Calu3 (cell line): Measurements from ENCODE around the gene ZBTB25. TPM values are rescaled to one million over a fixed set of nuclear protein-coding genes. Genes with fewer than 3 reads are reported as not detected.

ENCODE experiments used
- BruUV-seq: library from RNA; stranded (reverse); fragments of 400-500 nt; replicated peaks from 2 replicates; lab custom pipeline; 2021; lab: Mats Ljungman, UMichigan
- CTCF ChIA-PET: fragments of 300-600 bp; sonication (Branson Sonifier 250); formaldehyde crosslinking; loops from one replicate; lab custom pipeline; 2022; ENCODE audit warnings: antibody characterized with exemption; lab: Charles Lee
- DNase-seq: peaks from one replicate; pipeline ENCODE4 v3.0.0; 2022
- H3K27ac Mint-ChIP-seq: one replicate; pipeline ENCODE4 v1.8.0; 2022; ENCODE audit warnings: mixed read lengths; ENCODE audit not compliant: unreplicated experiment
- H3K27me3 Mint-ChIP-seq: one replicate; pipeline ENCODE4 v1.8.0; 2022; ENCODE audit warnings: mixed read lengths; ENCODE audit not compliant: unreplicated experiment
- H3K36me3 Mint-ChIP-seq: one replicate; pipeline ENCODE4 v1.8.0; 2022; ENCODE audit warnings: mild to moderate bottlenecking, moderate library complexity, mixed read lengths; ENCODE audit not compliant: insufficient read depth, unreplicated experiment
- H3K4me1 Mint-ChIP-seq: one replicate; pipeline ENCODE4 v1.8.0; 2022; ENCODE audit warnings: mild to moderate bottlenecking, low read depth, mixed read lengths; ENCODE audit not compliant: unreplicated experiment
- H3K4me3 Mint-ChIP-seq: one replicate; pipeline ENCODE4 v1.8.0; 2022; ENCODE audit warnings: mild to moderate bottlenecking, low read depth, moderate library complexity, mixed read lengths; ENCODE audit not compliant: unreplicated experiment
- H3K9me3 Mint-ChIP-seq: one replicate; pipeline ENCODE4 v1.8.0; 2022; ENCODE audit warnings: low read depth, mixed read lengths; ENCODE audit not compliant: unreplicated experiment
- intact Hi-C: fragments of 100-400 bp; cut with micrococcal nuclease; formaldehyde crosslinking; loops from one replicate; pipeline ENCODE4 v1.10.0; 2022; ENCODE audit not compliant: unreplicated experiment
- total RNA-seq: library from RNA; stranded (reverse); gene quantifications from 2 replicates; pipeline ENCODE4 v1.2.3, GENCODE V29; 2022
- TF ChIP-seq, protein P1 (sequence below): fragments of 200-600 bp; IDR thresholded peaks from one replicate; pipeline ENCODE4 v1.8.0; 2022; ENCODE audit warnings: antibody characterized with exemption; ENCODE audit not compliant: unreplicated experiment

The ZBTB25 gene
- total RNA-seq, 1 experiment from 2014 or later, result 11.3 TPM

DNA sequence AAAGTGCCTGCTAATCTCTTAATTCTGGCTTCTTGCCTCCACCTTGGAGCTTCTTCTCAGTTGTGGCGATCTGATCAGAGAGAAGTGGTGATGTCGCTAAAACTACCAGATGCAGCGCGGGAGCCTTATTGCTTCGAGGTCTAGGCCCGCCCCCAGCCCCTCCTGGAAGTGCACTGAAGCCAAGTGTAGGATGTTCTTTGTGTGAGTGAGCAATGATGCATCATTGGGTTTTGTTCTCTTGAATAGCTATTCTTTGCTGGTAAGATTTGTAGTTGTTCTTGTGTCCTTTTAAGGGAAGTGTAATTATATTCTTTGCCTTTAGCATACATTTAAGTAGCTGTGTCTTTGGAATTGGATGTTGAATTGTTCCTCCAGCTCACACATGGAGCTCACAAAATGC is 79.7 kb downstream of the ZBTB25 start:
- BruUV-seq, result no TSS peak
- Mint-ChIP-seq H3K27me3 (no peaks in the 10 kb centered on the region), H3K27ac (no peak overlapping the region), H3K4me3 (no peak overlapping the region), H3K4me1 (peaks cover 8% of the 10 kb centered on the region), H3K36me3 (peaks cover 30% of the 10 kb centered on the region), H3K9me3 (no peaks in the 10 kb centered on the region)
- TF ChIP-seq, protein P1, sequence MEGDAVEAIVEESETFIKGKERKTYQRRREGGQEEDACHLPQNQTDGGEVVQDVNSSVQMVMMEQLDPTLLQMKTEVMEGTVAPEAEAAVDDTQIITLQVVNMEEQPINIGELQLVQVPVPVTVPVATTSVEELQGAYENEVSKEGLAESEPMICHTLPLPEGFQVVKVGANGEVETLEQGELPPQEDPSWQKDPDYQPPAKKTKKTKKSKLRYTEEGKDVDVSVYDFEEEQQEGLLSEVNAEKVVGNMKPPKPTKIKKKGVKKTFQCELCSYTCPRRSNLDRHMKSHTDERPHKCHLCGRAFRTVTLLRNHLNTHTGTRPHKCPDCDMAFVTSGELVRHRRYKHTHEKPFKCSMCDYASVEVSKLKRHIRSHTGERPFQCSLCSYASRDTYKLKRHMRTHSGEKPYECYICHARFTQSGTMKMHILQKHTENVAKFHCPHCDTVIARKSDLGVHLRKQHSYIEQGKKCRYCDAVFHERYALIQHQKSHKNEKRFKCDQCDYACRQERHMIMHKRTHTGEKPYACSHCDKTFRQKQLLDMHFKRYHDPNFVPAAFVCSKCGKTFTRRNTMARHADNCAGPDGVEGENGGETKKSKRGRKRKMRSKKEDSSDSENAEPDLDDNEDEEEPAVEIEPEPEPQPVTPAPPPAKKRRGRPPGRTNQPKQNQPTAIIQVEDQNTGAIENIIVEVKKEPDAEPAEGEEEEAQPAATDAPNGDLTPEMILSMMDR, result no peak
- CTCF ChIA-PET, result no interaction called here
- no peak for DNase-seq
- intact Hi-C loops, result no loop called here

DNA sequence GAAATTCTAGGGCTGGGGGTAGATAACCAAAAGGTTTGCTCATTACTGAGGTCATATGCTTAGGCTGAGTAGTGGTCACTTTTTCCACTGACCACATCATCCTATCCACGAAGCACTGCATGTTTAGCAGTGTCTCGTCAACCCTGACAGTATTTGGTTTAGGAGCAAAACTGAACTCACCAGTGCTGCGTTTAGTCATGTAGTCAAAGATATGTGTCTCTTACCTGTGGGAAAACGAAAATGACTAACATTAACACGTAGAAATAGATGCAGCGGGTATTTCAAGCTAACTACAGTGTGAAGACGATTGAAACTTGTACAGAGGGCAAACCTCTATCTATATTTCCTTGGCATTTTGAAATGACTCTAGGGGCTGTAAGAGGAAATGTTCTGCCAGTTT is 80.9 kb downstream of the ZBTB25 start:
- TF ChIP-seq, protein P1, result no peak
- DNase-seq, result no peak
- BruUV-seq, result no TSS peak
- Mint-ChIP-seq H3K36me3 (peaks cover 35% of the 10 kb centered on the region), H3K27me3 (no peaks in the 10 kb centered on the region), H3K4me1 (peaks cover 8% of the 10 kb centered on the region), H3K4me3 (no peak overlapping the region), H3K27ac (no peak overlapping the region), H3K9me3 (no peaks in the 10 kb centered on the region)
- intact Hi-C loops, result no loop called here
- CTCF ChIA-PET, result no interaction called here

DNA sequence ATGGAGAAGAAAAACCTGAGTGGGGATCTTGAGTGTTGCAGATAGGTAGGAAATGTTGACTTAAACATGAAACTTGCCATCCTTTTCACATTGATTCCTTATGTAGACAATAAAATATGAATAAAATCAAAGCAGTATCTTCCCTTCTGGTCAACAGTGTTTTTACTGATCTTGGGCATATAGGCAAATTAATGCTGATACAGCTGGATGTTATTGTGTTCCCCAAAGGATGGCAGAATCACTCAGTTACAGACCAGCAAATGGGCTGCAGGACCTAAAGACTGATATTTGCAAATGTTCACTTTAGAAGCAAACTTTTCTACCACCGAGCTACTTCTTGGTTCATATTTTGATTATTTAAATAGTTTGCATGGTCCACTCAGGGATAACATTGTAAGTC is 81.6 kb downstream of the ZBTB25 start:
- TF ChIP-seq, protein P1, result no peak
- Mint-ChIP-seq H3K27me3 (no peaks in the 10 kb centered on the region), H3K4me1 (peaks cover 8% of the 10 kb centered on the region), H3K36me3 (peaks cover 35% of the 10 kb centered on the region), H3K4me3 (no peak overlapping the region), H3K9me3 (no peaks in the 10 kb centered on the region), H3K27ac (no peak overlapping the region)
- CTCF ChIA-PET, result interaction anchor here (0.9 kb wide), 1 partner anchor 10 kb away, joined by 3 read pairs; no protein-coding TSS in a partner anchor
- no TSS peak for BruUV-seq
- no peak for DNase-seq
- intact Hi-C loops, result no loop called here

DNA sequence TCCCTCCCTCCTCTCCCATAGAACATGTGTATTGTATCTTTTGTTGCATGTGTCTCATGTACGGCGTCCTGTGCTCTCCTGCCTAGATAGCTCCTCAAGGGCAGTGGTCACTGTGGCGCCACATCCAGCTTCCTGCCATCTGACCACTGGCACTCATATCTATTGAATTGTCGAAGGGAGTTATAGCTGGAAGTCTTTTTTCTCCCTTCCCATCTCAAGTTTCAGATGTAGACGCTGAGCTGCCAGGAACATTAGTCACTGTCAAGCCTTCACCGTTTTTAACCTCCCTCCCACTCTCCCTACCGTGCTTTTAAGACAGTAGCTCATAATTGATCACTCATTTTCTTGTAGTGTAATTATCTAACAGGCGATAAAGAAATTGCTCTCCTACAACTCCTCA is 82.5 kb downstream of the ZBTB25 start:
- no TSS peak for BruUV-seq
- Mint-ChIP-seq H3K27ac (no peak overlapping the region), H3K36me3 (peaks cover 36% of the 10 kb centered on the region), H3K4me3 (no peak overlapping the region), H3K9me3 (no peaks in the 10 kb centered on the region), H3K4me1 (peaks cover 8% of the 10 kb centered on the region), H3K27me3 (no peaks in the 10 kb centered on the region)
- no peak for DNase-seq
- CTCF ChIA-PET, result interaction anchor here (0.7 to 0.9 kb wide), 3 partner anchors 11 to 251 kb away, joined by 3 read pairs; no protein-coding TSS in a partner anchor
- TF ChIP-seq, protein P1, result no peak
- intact Hi-C loops, result no loop called here
